DOHH2 (cell line): Measurements from ENCODE around the gene TEX29.

Experiments used
- EZH2phosphoT487 ChIP-seq: fragments of 200-600 bp; sonication (generic); IDR thresholded peaks from 2 replicates; pipeline ENCODE4 v1.6.1; 2017; ENCODE audit warnings: borderline replicate concordance, mild to moderate bottlenecking, antibody characterized with exemption, low read length, moderate library complexity, mixed read lengths
- TF ChIP-seq, protein P1 (sequence below): fragments of 200-600 bp; sonication (generic); IDR thresholded peaks from one replicate; pipeline ENCODE4 v1.5.1; 2014; ENCODE audit warnings: antibody characterized with exemption, mild to moderate bottlenecking, low read depth, low read length; ENCODE audit not compliant: poor library complexity, severe bottlenecking

GRCh38 chr13:111345682-111346081, 25.2 kb downstream of the TEX29 start:
- TF ChIP-seq, protein P1, sequence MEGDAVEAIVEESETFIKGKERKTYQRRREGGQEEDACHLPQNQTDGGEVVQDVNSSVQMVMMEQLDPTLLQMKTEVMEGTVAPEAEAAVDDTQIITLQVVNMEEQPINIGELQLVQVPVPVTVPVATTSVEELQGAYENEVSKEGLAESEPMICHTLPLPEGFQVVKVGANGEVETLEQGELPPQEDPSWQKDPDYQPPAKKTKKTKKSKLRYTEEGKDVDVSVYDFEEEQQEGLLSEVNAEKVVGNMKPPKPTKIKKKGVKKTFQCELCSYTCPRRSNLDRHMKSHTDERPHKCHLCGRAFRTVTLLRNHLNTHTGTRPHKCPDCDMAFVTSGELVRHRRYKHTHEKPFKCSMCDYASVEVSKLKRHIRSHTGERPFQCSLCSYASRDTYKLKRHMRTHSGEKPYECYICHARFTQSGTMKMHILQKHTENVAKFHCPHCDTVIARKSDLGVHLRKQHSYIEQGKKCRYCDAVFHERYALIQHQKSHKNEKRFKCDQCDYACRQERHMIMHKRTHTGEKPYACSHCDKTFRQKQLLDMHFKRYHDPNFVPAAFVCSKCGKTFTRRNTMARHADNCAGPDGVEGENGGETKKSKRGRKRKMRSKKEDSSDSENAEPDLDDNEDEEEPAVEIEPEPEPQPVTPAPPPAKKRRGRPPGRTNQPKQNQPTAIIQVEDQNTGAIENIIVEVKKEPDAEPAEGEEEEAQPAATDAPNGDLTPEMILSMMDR, result no peak
- no peak for TF ChIP-seq EZH2phosphoT487
